Raji (cell line): ENCODE data around the gene API5.

Experiments used
- POLR2A ChIP-seq: IDR thresholded peaks from 2 replicates; pipeline ENCODE4 v1.6.1; 2011; ENCODE audit warnings: low read depth, low read length, control low read depth; ENCODE audit not compliant: insufficient read depth

Gene API5

DNA sequence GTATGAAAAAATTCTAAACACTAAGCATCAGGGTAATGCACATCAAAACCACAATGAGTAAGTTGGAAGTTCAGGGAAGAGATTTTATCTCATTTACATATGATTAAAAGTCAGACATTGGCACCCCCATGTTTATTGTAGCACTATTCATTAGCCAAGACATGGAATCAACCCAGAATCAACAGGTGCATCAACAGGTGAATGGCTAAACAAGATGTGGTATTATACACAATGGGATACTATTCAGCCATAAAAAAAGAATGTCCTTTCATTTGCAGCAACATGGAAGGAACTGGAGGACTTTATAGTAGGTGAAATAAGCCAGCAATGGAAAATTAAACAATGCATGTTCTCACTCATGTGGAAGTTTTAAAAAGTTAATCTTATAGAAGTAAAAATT lies 29.4 kb downstream of the API5 start:
- no peak for TF ChIP-seq POLR2A

DNA sequence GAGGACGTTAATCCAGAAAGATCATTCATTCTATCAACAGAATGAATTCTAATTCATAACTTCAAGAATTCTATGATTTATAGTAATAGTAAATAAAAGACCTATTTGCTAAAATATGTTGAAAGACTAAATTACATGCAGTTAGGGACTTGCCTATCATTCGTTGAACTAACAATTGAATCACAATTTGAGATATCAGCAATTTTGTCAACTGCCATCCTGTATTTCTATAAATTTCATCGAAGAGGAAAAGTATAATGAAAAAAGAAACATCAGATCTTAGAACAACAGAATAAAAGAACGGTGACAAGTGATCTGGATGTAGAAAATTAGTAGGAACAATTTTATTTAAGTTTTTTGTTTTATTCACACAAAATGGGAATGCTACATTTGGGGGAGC lies 42.5 kb downstream of the API5 start:
- TF ChIP-seq POLR2A = no peak

DNA sequence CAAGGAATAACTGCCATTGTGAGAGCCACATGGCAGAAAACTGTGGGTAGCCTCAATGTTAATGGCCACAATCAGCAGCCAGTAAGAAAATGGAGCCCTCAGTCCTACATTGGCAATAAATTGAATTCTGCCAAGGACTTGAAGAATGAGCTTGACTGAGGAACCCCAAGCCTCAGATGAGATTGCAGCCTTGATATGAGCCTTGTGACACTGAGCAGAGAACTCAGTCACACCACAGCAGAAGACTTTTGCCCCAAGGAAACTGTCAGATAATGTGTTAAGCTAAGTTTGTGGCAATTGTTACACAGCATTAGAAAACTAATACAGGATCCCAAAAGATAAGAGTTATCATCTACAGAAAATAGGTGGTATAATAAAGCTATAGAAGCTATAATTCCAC lies 44.5 kb downstream of the API5 start:
- no peak for TF ChIP-seq POLR2A

DNA sequence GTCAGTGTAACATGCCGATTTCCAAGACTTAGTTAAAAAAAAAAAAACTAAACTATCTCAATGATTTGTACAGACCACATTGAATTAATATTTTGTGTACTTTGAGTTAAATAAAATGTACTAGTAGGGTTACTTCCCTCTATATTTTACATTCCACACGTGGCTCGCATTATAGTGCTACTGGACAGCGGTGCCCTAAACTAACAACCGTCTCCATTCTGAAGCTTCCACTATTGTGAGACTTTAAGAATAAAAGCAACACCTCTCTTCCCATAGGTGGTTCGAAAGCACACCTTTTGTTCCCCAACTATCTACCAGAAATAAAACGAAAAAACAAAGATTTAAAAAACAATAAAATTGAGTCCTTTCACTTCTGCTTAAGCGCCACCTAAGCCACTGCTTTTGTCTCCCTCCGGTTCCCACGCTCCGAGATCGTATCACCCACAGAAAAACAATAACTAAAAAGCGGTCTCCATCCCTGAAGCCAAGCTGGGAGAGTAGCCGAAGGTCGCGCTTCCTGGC lies 46.5 kb downstream of the API5 start:
- TF ChIP-seq POLR2A = no peak

DNA sequence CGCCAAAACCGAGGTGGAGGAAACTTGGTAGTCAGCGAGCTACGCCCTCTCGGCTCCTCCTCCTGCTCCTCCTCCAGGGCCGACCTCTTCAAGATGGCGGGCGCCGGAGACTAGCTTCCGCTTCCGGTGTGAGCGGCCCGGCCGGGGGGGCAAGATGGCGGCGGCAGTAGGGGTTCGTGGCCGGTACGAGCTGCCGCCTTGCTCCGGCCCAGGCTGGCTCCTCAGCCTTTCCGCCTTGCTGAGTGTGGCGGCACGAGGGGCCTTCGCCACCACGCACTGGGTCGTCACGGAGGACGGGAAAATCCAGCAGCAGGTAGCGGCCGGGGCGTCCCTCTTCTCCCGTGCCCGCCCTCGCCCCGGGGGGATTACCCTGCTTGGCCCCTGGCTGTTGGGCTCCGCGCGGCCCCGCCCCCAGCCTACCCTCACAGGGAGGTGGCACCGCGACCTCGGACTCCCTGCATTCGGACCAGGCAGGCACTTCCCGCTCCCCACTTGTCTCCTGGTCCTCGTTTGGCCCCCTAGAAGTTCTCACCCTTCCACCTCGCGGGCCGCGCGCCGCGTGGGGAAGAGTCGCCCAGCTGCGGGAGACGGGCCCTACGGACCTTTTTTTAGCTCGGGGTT lies 47.1 kb downstream of the API5 start, which contains the start of gene TTC17:
Gene TTC17 (plus strand): TSS at position 120 of the 621 bp plus-strand sequence. CDS start 35 bp downstream, at position 155.
- peak; percentile 95 for TF ChIP-seq POLR2A

DNA sequence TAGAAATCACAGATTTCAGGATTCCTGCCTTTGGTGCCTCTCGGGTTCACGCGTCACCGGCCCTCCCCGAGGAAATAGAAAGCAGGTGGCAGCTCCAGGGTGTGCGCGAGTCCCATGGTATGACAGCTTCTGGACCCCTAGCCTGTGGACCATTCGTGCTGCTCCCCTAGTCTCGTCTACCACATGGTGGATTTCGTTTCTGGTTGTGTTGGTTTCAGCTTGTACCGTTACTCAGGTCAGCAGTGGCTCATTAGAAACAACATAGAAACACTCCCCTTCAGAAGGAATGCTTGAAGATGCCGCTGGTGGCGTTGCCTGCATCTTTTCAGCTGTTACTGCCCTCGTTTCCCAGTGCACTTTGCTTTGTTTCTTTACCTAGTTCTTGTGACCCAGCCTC lies 47.6 kb downstream of the API5 start:
- no peak for TF ChIP-seq POLR2A

DNA sequence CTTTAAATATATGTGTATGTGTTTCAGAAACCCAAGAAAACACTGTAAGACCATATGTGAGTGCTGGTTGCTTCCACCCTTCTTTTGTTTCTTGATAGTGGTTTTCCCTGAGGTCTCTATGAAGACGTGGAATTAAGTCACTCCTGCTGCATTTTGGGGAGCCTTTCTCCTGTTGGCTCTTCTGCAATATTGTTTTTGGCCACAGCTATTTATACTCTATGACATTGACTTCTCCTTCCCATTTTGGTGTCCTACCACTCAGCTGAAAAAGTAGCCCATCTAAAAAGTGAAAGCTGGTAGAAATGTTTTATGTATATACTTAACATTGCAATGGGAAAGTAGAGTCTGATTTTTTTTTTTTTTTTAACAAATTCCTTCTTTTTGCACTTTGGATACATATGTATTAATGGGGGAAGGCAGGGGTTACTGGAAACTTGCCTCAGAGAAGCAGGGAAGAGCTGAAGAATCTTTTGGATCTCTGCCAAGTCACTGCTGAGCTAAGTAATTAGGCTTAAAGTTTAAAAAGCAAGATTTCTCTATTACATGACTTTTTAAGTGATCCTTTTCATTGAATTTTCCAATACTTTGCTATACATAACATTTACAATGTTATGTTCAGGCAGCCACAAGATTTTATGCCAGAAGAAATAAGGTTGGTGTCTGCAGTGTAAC lies 48.7 kb downstream of the API5 start:
- no peak for TF ChIP-seq POLR2A

DNA sequence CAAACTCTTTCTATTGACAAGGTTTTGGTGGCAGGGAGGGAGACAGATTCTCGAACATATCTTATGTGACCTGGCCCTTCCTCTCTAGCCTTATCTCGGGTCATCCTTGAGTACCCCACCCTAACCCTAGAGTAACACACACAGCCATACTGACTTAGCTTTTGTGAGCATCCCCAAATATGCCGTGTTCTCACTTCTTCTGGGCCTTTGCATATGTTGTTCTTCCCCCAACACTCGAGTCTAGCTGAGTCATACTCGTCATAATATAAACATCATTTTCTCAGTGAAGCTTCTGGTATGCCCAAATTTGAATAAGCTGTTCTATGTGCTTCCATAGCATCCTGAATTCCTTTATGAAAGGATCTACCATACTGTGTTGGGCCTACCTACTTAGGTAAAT lies 54.9 kb downstream of the API5 start:
- no peak for TF ChIP-seq POLR2A

DNA sequence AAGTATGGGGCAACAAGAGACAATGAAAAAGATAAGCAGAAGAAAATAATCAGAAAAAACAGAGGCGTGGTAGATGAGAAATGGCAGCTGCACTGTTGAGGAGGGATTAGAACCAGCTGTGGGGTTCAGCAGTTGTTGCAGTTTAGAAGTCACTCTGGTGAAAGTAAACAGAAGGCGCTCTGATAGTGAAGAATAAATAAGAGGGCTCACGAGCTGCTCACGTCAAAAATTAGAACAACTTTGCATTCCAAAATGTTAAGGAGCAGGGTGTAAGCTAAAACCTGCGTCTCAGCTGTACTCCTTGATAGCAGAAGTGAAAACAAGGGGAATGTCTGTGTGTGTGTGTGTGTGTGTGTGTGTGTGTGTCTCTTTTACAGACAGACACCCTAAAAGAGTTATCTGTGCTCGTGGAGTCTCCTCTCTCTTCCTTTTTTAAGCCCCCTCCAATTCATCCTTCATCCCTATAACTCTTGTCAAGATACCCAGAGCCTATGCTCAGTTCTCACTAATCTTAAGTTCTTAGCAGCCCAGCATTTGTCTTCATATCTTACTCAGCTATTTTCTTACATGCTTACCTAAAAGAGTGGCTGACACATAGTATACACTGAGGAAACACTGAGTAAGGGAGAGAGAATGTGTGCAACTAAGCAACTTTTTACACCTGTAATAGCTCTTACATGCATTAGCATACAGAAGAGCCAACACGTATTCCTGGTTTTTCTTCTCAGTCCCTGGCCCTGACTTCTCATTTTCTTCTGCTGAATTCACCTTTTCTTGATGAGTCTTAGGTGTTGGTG lies 55.8 kb downstream of the API5 start:
- no peak for TF ChIP-seq POLR2A

DNA sequence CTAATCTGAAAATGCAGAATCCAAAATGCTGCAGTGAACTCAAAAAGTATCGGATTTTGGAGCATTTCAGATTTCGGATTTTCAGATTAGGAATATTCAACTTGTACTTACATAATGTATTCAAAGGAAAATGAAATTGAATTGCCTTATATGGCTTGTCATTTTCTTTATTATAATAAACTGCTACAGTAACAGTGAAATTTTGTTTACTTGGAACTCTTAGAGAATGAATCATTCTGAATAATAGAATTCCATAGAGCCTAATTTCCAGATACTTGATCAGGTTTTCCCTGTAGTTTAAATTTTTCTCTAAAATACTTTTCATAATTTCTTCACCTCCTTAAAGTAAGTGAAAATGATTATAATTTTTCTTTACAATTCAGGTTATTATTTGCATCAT lies 64.3 kb downstream of the API5 start:
- TF ChIP-seq POLR2A = no peak

DNA sequence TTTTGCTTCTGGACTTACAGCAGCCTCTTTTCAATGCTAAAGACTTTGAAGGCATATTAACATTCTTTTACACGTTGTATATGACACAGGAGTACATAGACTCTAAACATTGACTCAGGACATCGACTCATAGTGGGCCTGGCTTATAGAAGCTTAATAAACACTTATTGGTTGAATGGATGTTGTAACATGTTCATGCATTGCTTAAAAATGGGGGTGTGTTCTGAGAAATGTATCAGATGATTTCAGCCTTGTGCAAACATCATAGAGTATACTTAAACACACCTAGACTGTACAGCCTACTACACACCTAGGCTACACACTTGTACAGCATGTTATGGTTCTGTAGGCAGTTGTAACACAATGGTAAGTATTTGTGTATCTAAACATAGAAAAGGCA lies 64.8 kb downstream of the API5 start:
- TF ChIP-seq POLR2A = no peak

DNA sequence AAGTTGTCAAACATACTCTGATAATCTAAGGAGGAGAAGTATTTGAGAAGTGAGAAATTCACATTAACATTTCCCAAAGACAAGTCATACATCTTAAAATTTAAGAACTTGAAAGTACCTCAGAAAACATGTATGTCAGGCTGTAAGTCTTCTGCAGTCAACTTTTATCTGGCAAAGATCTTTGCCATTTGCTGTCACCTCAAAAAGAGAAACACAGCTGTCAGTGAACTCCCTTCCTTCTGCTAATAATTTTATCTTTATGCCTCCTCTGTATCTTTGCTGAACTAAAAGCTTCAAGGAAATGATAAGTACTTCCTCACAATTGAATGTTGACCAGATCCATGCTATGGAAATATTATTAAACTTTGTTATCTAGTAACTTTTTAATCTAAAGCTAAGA lies 65.6 kb downstream of the API5 start:
- no peak for TF ChIP-seq POLR2A

DNA sequence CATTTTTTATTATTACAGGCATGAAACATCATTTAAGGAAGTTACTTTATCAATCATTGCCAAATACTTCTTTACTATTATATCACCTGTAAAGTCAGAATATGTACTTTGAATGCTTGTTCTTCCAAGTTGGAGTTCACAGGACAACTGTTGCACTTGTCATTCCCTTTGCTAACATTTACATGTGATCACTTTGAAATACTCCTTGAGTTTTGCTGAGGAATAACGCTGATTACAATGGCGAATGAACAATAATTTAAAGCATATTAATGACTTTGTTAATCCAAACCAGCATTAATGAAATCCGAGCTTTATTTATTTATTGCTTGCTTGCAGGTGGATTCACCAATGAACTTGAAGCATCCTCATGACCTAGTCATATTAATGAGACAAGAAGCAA lies 67.1 kb downstream of the API5 start:
- no peak for TF ChIP-seq POLR2A

DNA sequence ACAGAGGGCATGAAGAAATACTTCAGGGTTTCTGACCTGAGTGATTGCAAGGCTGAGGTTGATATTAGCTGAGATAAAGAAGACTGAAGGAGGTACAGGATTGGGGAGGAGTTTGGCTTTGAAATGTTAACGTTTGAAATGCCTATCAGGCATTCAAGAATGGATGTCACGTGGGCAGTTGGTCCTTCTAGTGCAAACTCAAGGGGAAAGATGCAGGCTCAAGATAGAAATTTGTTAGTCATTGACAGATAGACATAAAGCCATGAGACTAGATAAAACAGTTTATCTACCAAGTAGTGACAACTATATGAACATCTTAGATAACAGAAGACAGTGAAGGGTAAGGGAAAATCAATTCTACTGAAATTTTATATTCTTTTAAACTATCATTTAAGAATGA lies 70.0 kb downstream of the API5 start:
- no peak for TF ChIP-seq POLR2A

DNA sequence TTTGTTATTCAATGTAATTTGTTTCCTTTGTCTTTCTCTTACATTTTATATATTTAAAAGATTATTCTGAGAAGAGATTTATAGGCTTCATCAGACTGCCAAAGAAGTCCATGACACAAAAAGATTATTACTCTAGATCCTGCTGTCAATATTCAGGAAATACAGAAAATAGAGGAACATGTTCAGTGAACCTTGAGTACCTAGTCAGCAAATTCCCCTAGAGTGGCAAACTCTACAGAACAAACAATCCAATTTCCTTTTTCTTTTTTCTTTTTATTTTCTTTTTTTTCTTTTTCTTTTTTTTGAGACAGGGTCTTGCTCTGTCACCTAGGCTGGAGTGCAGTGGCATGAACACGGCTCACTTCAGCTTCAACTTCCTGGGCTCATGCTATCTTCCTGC lies 70.8 kb downstream of the API5 start:
- TF ChIP-seq POLR2A = no peak

DNA sequence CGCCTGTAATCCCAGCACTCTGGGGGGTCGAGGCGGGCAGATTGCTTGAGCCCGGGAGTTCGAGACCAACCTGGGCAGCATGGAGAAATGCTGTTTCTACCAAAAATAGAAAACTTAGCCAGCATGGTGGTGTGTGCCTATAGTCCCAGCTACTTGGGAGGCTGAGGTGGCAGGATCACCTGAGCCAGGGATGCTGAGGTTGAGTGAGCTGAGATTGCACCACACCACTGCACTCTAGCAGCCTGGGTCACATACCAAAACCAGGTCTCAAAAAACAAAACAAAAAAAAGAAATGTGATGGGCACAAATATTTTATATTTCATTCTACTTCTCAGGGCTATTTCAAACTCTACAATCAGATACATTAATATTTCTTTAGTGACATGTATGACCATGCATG lies 72.6 kb downstream of the API5 start:
- TF ChIP-seq POLR2A = no peak
